Effector CD4-positive, alpha-beta T cell (primary cell): ENCODE data around the gene SMIM26.
A peak's percentile ranks its signal among the peaks of the same experiment; 100 is the strongest.

Experiments used
- DNase-seq: peaks from one replicate; pipeline ENCODE4 v3.0.0-alpha.2; 2020

Gene SMIM26

DNA sequence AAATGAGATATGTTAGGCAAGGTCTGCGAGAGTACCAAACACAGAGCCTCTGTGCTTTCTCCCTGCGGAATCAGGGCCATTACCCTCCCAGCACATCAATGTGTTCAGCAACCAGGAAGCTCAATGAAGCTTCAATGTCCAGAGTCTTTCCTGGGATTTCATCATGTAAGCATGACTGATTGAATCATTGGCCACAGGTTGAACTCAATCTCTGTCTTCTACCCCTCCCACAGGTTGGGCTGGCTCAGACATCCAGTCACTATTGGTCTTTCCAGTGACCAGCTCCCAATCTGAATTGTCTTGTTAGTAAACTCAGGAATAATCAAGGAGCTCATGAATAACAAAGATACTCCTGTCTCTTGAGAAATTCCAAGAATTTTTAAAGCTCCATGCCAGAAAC, 17.9 kb downstream of the SMIM26 start:
- no peak for DNase-seq

GRCh38 chr20:18587665-18588573, 20.7 kb downstream of the SMIM26 start, which contains the start of gene DTD1:
Gene DTD1 (plus strand): TSS chr20:18588054. CDS start chr20:18588073, 19 bp downstream.
- peak; percentile 64 for DNase-seq

DNA sequence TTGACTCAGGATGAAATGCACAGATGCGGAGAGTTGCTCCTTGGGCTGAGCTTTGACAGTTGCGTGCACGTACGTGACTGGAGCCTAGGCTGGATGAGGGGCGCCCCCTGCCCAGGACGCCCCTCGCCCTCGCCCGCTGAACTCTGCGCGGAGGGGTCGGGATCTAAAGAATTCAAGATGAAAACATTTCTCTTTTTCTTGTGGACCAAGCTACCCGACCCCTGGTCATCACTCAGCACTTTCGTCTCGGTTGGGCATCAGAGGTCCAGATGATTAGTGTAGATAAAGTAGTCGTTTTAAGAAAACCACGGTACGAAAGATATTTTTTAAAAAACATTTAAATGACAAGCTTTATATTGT, 21.3 kb downstream of the SMIM26 start:
- DNase-seq, result no peak

GRCh38 chr20:18589941-18590674, 22.9 kb downstream of the SMIM26 start:
- DNase-seq, result no peak

DNA sequence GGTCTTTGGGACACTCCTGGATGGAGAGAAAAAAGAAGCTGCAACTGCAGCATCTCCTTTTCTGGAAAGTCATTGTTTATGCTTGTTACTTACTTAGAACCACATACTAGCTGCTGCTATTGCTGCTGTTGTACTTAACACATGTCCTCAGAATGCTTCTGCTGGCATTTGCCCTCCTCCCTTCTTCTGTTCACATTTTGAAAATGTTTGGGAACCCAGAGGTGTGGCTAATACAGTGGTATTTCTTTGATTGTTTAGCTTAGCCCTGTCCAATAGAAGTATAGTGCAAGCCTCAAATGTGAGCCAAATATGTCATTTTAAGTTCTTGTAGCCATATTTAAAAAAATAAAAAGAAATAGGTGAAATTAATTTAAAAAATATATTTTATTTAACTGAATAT, 29.0 kb downstream of the SMIM26 start:
- DNase-seq, result no peak

GRCh38 chr20:18609741-18610140, 42.5 kb downstream of the SMIM26 start:
- no peak for DNase-seq

- DNase-seq, result no peak
Observed at GRCh38 chr20:18611492-18611891, 44.3 kb downstream of the SMIM26 start.

DNA sequence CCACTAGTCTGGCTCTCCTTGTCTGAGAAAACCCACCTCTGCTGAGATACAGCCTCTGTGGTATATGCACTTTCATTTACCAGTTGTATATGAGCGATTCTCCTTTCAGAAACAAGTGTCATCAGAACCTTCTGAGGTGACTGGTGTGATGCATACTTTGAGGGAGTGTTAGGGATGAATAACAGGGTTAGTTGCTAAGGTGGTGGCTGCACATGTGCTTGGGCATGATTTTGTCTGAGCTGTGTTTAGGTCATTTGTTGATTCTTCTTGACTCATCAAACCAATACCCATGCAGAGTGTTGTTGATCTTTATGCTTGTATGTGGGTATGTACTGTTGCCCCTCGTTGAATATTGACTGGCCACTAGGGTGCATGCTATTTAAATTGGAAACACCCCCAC, 46.3 kb downstream of the SMIM26 start:
- no peak for DNase-seq

GRCh38 chr20:18614244-18614643, 47.0 kb downstream of the SMIM26 start:
- no peak for DNase-seq

- DNase-seq, result no peak
Observed at GRCh38 chr20:18615020-18615650, 47.9 kb downstream of the SMIM26 start.
